CD4-positive, alpha-beta memory T cell (primary cell): Measurements from ENCODE around the gene SLC66A2. TPM values are rescaled to one million over a fixed set of nuclear protein-coding genes. Genes with fewer than 3 reads are reported as not detected.

Experiments
- CTCF ChIA-PET: fragments of 350-600 bp; sonication (Branson Sonifier 250); formaldehyde crosslinking; loops from one replicate; lab custom pipeline; 2021; ENCODE audit warnings: inconsistent platforms; ENCODE audit not compliant: partially characterized antibody; lab: Charles Lee
- POLR2A ChIA-PET: fragments of 350-600 bp; sonication (Branson Sonifier 250); formaldehyde crosslinking; loops from one replicate; lab custom pipeline; 2021; ENCODE audit not compliant: partially characterized antibody; lab: Charles Lee
- DNase-seq, 5 donors: peaks; one replicate each; pipeline versions ENCODE4 v3.0.0 to v3.0.0-alpha.2; 2020 to 2022; ENCODE audit warnings: mixed read lengths in 1 of 5
- H3K27ac ChIP-seq: one replicate; pipeline ENCODE4 v1.7.0; 2013; ENCODE audit warnings: low read depth, low read length
- H3K27me3 ChIP-seq: 2 replicates; pipeline ENCODE4 v1.7.0; 2013; ENCODE audit warnings: mild to moderate bottlenecking, low read length, moderate library complexity; ENCODE audit not compliant: insufficient read depth
- H3K36me3 ChIP-seq: 2 replicates; pipeline ENCODE4 v1.7.0; 2013; ENCODE audit warnings: mild to moderate bottlenecking, low read length, moderate library complexity; ENCODE audit not compliant: insufficient read depth
- H3K4me1 ChIP-seq: 2 replicates; pipeline ENCODE4 v1.7.0; 2013; ENCODE audit warnings: mild to moderate bottlenecking, low read length, moderate library complexity; ENCODE audit not compliant: insufficient read depth
- H3K4me3 ChIP-seq, 2 donors: one replicate each; pipeline ENCODE4 v1.7.0; 2013; ENCODE audit warnings: low read length in 2 of 2, mild to moderate bottlenecking in 1 of 2
- H3K9me3 ChIP-seq, 2 donors: one replicate each; pipeline ENCODE4 v1.7.0; 2013; ENCODE audit warnings: low read length in 2 of 2, control low read depth in 1 of 2; ENCODE audit not compliant: control insufficient read depth in 1 of 2
- H3K27ac Mint-ChIP-seq, 7 donors: one replicate each; pipeline ENCODE4 v1.8.0; 2020 to 2021; ENCODE audit warnings: mixed read lengths in 7 of 7, mild to moderate bottlenecking in 6 of 7, inconsistent platforms in 3 of 7, moderate library complexity in 3 of 7
- H3K27me3 Mint-ChIP-seq, 2 donors: one replicate each; pipeline ENCODE4 v1.8.0; 2020 to 2021; ENCODE audit warnings: mixed read lengths in 2 of 2
- H3K36me3 Mint-ChIP-seq, 2 donors: one replicate each; pipeline ENCODE4 v1.8.0; 2020 to 2021; ENCODE audit warnings: mixed read lengths in 2 of 2, inconsistent platforms in 1 of 2, mild to moderate bottlenecking in 1 of 2
- H3K4me1 Mint-ChIP-seq, 4 donors: one replicate each; pipeline ENCODE4 v1.8.0; 2020 to 2021; ENCODE audit warnings: mixed read lengths in 4 of 4, mild to moderate bottlenecking in 1 of 4
- H3K4me3 Mint-ChIP-seq, 8 donors: one replicate each; pipeline ENCODE4 v1.8.0; 2020 to 2021; ENCODE audit warnings: mixed read lengths in 8 of 8, mild to moderate bottlenecking in 7 of 8, moderate library complexity in 6 of 8, inconsistent platforms in 3 of 8
- H3K9me3 Mint-ChIP-seq, 8 donors: one replicate each; pipeline ENCODE4 v1.8.0; 2020 to 2021; ENCODE audit warnings: mixed read lengths in 8 of 8, mild to moderate bottlenecking in 5 of 8, inconsistent platforms in 3 of 8, moderate library complexity in 1 of 8
- intact Hi-C: fragments of 100-400 bp; cut with micrococcal nuclease; formaldehyde crosslinking; loops from one replicate; pipeline ENCODE4 v1.15.1; 2023
- polyA plus RNA-seq, 2 donors: library from polyadenylated mRNA; unstranded; fragments of 300-500 nt; fragmentation: Illumina TruSeq; gene quantifications; one replicate each; pipeline ENCODE4 v1.2.3, GENCODE V29; 2021
- total RNA-seq, 2 experiments: library from RNA; stranded (reverse); gene quantifications; one replicate each; pipeline ENCODE4 v1.2.3, GENCODE V29; 2021

Gene SLC66A2
- total and polyA plus RNA-seq, 4 experiments from 2014 or later = 15.7 to 26.4 (median 23.6) TPM

DNA sequence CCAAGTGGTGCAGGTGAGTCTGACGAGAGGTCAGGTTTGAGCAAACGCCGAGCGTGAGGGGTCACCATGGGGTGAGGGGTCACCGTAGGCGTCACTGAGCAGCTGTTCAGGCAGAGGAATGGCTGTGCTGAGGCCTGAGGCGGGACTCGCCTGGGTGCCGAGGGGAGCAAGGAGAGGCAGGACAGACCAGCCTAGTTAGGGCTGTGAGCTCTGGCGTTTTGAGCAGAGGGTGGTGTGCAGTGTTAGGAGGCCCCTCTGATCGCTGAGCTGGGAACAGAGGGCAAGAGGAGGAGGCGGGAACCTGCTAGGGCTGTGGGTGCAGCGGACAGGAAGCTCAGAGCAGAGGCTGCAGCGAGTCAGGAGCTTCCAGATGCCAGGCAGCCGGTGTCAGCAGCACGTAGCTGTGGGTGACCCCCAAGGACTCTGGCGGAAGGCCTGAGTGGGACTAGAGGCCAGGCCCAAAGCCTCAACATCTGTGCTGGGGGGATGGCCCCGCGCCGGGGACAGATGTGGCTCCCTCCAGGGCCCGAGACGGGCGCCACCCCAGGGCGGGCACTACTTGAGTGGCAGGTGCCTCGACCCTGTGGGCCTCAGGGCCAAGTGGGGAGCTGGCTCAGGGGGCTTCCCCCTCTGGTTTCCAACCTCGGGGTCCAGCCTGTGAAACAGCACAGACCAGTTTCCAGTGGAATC is 98.0 kb downstream of the SLC66A2 start:
- H3K36me3 Mint-ChIP-seq = no peaks in the 10 kb centered on the region
- DNase-seq = no peak
- Histone ChIP-seq H3K4me3 (no peak overlapping the region), H3K27me3 (no peaks in the 10 kb centered on the region), H3K9me3 (no peaks in the 10 kb centered on the region), H3K27ac (no peak overlapping the region), H3K36me3 (no peaks in the 10 kb centered on the region), H3K4me1 (no peaks in the 10 kb centered on the region)
- peaks cover 0 to 2% (median 0%) of the 10 kb centered on the region in 8 donors for H3K9me3 Mint-ChIP-seq
- peaks cover 11 to 13% of the 10 kb centered on the region in 2 donors for H3K27me3 Mint-ChIP-seq
- H3K4me1 Mint-ChIP-seq = no peaks in the 10 kb centered on the region
- H3K4me3 Mint-ChIP-seq = no peak overlapping the region
- H3K27ac Mint-ChIP-seq = no peak overlapping the region
- intact Hi-C loops = no loop called here
- ChIA-PET CTCF (no interaction called here), POLR2A (no interaction called here)

DNA sequence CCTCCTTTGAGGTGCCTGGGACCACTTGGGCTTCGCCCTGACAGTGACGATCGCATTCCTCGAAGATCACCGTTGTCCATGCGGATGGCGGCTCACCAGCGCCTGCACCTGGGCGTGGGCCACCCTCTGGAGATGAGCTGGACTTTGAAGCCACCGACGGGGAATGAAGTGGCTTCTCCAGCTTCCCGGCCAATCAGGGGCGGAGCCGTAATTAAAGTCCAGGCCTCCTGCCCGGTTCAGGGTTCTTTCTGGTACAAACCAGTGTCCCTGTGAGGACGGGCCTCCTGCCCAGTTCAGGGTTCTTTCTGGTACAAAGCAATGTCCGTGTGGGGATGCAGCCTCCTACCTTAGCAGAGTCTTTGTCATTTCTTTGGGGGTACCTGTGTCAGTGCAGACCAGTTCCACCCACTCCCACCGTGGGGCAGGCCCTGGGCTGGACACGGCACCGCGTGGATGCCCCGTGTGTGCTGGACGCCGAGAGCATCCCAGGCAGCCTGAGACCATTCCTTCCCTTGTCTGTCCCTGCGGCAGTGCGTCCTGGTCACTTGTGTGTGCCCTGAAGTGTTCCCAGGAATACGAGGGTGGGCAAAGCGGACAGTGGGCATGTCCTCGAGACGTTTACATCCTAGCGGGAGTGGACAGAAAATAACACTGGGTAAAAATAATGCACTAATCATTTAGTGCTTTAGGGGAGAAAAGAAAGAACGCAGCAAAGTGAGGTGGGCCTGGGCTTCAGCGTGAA is 98.7 kb downstream of the SLC66A2 start:
- DNase-seq = no peak
- H3K36me3 Mint-ChIP-seq = no peaks in the 10 kb centered on the region
- H3K27ac Mint-ChIP-seq = no peak overlapping the region
- no peaks in the 10 kb centered on the region for H3K36me3 ChIP-seq
- intact Hi-C loops = no loop called here
- H3K4me3 ChIP-seq = no peak overlapping the region
- H3K9me3 Mint-ChIP-seq = peaks cover 0 to 2% (median 0%) of the 10 kb centered on the region in 8 donors
- H3K4me1 ChIP-seq = no peaks in the 10 kb centered on the region
- POLR2A ChIA-PET = no interaction called here
- peaks cover 11 to 13% of the 10 kb centered on the region in 2 donors for H3K27me3 Mint-ChIP-seq
- no peak overlapping the region for H3K4me3 Mint-ChIP-seq
- CTCF ChIA-PET = no interaction called here
- no peaks in the 10 kb centered on the region for H3K4me1 Mint-ChIP-seq
- H3K27ac ChIP-seq = no peak overlapping the region
- H3K9me3 ChIP-seq = no peaks in the 10 kb centered on the region
- no peaks in the 10 kb centered on the region for H3K27me3 ChIP-seq

Other genes starting within 250 kb of the SLC66A2 start
- gene KCNG2, start 153.7 kb downstream of the SLC66A2 start, total RNA-seq = not detected
- gene KCNG2, start 153.7 kb downstream of the SLC66A2 start, polyA plus RNA-seq = not detected
- gene HSBP1L1, start 13.0 kb upstream of the SLC66A2 start, total RNA-seq = 10 to 100 TPM; 30.7 to 34.8 TPM
- 10 to 100 TPM; 12.7 to 18.2 TPM for gene HSBP1L1, start 13.0 kb upstream of the SLC66A2 start, polyA plus RNA-seq
- 10 to 100 TPM; 72.6 to 76.1 TPM for gene TXNL4A, start 36.9 kb upstream of the SLC66A2 start, total RNA-seq
- gene TXNL4A, start 36.9 kb upstream of the SLC66A2 start, polyA plus RNA-seq = 100 to 1,000 TPM; 213 to 224 TPM
- gene RBFA, start 82.8 kb upstream of the SLC66A2 start, total RNA-seq = 10 to 100 TPM; 14.5 to 14.9 TPM
- 1 to 10 TPM; 8.8 to 9.4 TPM for gene RBFA, start 82.8 kb upstream of the SLC66A2 start, polyA plus RNA-seq
- gene ADNP2, start 157.6 kb upstream of the SLC66A2 start, total RNA-seq = 10 to 100 TPM; 20.2 to 20.9 TPM
- 1 to 10 TPM; 7.1 to 9.2 TPM for gene ADNP2, start 157.6 kb upstream of the SLC66A2 start, polyA plus RNA-seq